SW 1271 (cell line): ENCODE measurements around the gene PIP5K1B.
"Not testable (repeated sequence)": the region's sequence is repeated elsewhere in the genome, so short reads cannot be mapped to it uniquely, and the experiment has no call there.

Experiments
- DNase-seq, 2 experiments: peaks; one replicate each; lab custom pipeline; 2025; lab: John Stamatoyannopoulos, UW

PIP5K1B gene, protein sequence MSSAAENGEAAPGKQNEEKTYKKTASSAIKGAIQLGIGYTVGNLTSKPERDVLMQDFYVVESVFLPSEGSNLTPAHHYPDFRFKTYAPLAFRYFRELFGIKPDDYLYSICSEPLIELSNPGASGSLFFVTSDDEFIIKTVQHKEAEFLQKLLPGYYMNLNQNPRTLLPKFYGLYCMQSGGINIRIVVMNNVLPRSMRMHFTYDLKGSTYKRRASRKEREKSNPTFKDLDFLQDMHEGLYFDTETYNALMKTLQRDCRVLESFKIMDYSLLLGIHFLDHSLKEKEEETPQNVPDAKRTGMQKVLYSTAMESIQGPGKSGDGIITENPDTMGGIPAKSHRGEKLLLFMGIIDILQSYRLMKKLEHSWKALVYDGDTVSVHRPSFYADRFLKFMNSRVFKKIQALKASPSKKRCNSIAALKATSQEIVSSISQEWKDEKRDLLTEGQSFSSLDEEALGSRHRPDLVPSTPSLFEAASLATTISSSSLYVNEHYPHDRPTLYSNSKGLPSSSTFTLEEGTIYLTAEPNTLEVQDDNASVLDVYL

DNA sequence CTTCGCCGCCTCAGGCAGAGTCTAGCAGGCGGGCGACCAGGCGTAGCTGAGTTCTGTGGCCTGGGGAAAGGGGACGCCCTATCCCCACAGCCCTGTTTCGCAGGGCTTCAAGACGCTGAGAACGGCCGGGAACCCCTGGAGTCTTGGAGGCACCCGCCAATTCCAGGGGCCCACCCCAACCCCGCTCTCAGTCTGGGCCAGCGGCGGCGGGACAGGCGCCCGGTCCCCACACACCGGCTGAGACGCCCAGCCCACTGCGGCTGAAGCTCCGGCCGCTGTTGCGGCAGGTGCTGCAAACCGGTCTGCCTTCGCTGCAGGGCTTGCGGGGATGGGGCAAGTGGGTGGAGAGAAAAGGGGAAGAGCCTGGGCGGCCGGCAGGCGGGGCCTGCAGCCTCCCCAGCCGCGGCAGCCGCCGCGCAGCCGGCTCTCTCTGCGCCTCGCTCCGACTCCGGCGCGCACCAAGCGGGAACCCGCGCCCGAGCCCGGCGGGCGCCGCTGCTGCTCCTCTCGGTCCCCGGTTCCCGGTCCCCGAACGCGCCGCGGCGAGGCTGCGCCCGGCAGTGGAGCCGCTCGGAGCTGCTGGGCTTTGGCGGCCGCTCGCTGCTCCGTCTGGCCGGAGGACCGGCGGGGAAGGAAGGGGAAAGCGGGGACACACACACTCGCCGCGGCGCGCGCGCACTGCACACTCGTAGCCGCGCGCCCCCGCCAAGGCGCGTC is at the start of gene PIP5K1B:
PIP5K1B (plus strand) TSS at position 427 of the 717 bp plus-strand sequence. CDS start 117,375 bp downstream, outside the sequence.
- DNase-seq = peak in 1 of 2 experiments; percentile 36

DNA sequence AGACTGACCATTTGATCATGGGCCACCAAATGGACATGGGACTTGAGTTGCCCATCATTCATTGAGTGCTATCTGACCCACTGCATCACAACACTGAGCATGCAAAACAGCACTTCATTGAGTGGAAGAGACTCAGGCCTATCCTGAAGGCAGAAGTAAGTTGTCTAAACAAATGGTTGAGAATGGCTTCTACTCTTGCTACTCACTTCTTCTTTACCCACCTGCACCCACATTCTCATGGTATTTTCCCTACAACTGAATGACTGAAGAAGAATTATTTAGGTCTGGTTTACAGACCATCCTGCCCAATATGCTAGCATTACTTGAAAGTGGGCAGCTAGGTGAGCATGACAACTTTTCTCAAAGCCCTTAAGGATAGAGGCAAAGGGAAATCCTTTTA is 41.0 kb upstream of the PIP5K1B start:
- no peak for DNase-seq

- no peak for DNase-seq
Measured at GRCh38 chr9:68668127-68668526, 36.9 kb upstream of the PIP5K1B start.

DNA sequence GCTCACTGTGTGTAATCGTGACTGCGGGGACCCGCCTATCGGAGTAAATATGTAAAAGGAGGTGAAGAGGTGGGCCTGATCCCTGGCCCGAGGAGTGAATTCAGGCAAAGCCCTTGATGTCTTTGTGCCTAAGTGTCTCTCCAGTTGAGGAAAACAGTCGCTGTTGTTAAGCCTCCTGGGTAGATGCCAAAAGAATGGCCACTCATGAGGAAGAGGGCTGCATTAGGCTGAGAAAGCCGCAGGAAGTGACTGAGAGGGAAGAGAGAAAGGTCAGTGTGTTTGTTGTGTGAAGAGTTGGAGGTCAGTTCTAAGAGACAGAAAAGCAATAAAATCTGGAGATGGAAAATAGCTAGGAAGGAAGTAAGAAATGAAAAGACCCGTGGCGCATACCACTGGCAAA is 35.8 kb upstream of the PIP5K1B start:
- no peak for DNase-seq

- DNase-seq = no peak
Measured at GRCh38 chr9:68672215-68672614, 32.8 kb upstream of the PIP5K1B start.

DNA sequence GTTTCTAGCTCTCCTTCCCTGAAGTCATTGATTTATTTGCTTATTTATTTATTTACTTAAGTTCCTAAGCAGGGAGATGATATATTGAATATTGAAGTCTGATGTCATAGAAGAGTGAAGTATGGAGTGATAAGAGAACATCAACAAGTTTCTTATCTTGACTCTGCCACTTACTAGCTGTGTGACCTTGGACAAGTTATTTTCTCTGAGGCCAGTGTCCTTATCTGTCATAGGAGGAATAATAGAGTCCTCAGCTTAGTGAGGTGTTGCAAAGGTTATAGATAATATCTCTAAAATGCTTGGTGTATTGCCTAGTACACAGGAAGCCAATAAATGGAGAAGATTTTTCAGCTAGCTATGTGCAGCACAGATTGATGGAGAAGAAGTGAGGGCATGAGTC is 32.4 kb upstream of the PIP5K1B start:
- no peak for DNase-seq

DNA sequence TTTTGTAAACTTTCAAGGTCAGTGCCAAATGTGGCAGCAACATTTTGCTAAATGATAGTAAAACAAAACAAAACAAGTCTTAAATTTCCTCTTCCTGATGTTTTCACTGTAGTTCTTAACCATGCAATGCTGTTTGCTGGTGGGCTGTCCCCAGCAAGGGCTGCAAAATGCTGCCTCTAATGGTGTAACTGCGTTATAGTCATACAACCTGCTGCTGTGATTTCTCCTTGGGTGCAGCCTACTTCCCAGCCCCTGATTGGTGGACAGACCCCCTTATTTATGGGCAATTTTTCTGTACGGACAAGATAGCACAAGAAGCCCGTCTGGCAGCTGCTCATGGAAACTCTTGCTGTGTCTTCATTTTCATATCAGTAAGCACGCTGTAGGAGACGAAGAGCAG is 26.6 kb upstream of the PIP5K1B start:
- DNase-seq = peak in 1 of 2 experiments; percentile 31

DNA sequence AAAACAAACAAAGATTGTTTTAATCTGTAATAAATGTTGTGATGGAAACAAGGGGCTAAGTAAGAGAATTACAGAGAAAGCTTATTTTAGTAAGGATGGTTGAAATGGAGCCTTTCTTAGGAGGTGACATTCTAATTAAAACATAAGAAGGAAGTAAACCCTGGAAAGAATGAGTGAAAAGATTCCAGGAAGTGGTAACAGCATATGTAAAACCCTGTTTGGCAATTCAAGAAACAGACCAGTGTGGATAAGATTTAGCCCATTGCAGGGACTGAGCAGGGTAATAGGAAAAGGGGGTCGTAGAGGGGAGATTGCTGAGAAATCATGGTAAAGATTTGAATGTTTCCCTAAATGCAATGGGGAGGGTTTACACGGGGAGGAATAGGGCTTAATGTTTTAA is 21.6 kb upstream of the PIP5K1B start:
- no peak for DNase-seq

DNA sequence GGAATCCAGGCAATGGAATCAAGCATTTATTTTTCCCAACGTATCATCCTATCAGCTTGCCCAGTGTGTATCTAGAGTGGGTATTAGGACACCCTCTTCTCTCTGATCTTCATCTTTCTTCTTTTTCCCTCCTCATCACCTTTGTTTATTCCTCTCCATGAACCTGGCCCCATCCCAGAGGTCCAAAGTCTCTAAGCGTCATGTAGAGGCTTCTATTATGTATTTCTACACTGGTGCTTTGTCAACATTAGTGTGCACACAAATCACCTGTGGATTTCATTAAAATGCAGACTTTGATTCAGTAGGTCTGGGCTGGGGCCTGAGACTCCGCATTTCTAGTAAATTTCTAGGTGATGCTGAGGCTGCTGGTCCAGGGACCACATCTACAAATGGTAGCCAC is 19.8 kb upstream of the PIP5K1B start:
- no peak for DNase-seq

DNA sequence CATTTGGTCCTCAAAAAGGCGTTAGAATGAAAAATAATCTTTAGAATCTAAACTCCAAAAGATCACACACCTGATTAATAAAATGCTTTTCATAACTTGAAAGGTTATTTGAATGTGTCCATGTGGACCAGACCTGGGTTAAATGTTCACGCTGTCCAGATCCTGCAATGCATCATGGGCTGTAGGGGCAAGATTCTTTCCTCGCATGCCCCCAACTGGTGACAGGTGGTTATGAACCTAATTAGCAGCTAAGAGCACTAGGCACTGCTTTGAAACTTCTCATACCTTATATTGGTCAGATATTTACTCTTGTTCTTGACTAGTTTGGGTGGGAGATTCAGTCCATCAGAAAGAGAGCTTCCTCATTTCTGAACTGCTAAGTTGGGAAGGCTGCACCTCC is 19.3 kb upstream of the PIP5K1B start:
- peak in 1 of 2 experiments; percentile 32 for DNase-seq

DNA sequence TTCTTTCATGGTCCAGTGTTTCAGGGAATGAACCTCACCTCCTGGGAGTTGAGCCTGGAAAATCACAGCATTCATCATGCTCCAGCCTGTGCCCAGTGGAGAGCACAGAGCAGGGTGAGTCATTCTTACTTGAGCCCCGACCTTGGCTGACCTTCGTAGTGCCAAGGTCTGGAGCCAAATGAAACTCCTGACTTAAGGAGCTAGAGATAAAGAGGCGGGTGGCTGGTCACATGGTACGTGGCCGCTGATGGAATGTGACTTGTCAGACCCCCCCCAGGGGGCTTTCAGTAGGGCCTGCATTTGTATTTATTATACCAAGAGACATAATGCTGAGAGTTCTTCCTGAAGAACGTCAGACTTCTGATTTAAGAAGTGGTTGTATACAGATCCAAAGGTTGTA is 15.0 kb upstream of the PIP5K1B start:
- no peak for DNase-seq

DNA sequence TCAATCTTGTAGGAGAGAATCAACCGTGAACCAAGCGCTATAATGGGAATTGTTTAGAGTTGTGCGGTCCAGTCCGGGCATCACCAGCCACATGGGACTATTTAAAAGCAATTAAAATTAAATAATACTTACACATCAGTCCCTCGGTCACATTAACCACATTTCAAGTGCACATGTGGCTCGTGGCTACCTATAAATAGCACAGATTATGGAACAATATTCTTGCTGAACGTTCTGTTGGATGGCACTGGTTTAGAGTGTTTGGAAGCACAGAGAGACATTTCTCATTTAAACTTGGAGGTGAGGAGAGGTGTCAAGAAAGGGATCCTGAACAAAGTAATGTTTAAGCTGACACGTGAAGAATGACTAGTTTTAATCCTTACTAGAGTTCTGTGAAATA is 12.5 kb upstream of the PIP5K1B start:
- no peak for DNase-seq

- no peak for DNase-seq
Measured at GRCh38 chr9:68694125-68694524, 10.9 kb upstream of the PIP5K1B start.

DNA sequence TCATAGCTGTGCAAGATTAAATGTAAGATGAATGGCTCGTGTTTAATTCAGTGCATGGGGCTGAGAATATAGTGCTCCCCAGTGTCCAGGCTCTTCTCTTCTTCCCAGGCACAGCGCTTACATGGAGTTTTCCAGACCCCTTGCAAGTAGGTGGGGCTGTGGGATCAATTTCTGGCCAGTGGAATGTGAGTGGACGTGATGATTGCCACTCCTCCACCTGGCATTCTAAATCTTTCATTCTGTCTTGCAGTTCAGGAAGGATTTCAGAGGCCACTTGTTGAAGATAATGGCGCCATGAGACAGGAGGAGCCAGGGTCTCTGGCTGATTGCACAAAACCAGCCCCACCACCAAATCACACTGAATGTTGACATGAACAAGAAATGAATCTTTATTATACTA is 7.2 kb upstream of the PIP5K1B start:
- DNase-seq = no peak

DNA sequence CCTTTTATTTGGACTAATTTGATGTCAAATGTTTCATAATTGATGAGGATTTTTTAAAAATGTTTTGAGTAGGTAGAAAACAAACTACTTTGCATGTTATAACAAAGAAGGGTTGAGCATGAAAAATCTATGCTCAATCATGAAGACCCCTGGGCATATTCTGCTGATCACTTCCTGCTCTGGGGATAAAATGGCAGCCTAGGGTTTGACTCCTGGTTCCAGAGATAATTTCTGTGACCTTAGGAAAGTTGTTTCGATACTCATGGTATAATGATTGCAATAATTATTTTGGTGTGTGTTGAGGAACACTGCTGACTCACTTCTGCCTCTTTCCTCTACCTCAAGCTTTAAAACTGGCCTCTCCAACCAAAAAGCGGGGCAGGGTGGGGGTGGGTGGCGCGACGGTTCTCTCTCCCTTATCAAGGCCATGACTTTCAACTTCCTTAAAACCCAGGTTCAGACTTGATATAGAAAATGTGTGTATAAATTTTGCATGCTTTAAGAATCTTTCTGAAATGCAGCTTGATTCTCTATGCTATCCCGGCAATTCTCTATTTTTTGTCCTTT is 6.0 kb upstream of the PIP5K1B start:
- no peak for DNase-seq

- DNase-seq = not testable (repeated sequence)
Measured at GRCh38 chr9:68699625-68700024, 5.4 kb upstream of the PIP5K1B start.

GRCh38 chr9:68702493-68702892 is 2.5 kb upstream of the PIP5K1B start:
- no peak for DNase-seq

DNA sequence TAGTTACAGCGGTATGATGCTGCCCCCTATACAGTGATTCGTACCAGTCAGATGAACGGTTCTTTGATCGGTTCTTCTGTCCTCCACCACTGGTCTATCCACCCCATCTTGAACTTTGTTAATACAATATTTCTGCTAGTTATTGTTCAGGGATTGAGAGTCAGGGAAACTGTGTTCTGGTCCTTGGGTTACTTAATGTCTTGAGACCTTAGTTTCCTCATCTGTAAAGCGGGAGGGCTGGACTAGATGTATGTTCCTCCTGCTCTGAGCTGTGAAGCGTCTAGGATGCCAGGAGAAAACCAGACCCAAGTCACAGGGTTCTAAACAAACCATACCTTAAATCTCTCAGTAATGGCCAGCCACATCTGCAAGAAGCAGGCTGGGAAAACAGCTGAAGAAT is 1.4 kb upstream of the PIP5K1B start:
- DNase-seq = no peak

- DNase-seq = no peak
Measured at GRCh38 chr9:68704498-68704813, 584 bp upstream of the PIP5K1B start.

DNA sequence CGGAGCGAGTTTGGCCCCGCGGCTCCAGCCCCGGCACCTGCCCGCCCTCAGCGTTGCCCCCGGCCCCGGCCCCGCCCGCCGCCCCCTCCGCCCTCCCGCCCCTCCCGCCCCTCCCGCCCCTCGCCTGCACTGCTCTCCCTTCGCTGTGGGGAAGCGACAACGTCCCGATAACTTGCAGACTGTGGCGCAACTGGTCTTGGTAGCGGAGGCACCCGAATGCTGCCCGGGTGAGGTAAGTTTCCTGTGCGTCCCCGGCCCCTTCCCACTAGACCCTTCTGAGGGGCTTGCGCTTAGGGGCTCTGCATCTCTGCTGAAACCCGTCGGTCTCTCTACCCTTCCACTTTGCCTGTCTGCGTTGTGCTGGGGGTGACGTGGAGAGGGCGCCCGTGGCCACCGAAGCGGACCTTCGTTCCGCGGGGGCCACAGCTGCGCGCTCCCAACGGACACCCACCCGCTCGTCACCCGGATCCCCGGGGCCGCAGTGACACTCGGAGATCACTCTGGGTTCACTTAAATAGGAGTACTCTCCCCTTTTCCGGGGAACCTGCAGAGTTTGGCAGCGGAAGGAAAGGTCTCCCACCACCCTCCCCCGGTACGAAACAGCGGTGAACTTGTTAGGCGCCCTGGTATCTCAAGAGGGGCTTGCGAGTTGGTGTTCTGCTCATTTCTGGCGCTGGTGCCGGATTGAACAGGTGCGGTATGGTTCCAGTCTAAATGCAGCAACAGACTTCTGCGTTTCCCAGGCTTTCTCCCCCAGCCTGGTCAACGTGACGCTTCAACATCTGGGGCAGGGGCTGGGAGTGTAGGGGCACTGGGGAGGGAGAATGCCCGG is 707 bp downstream of the PIP5K1B start:
- no peak for DNase-seq

DNA sequence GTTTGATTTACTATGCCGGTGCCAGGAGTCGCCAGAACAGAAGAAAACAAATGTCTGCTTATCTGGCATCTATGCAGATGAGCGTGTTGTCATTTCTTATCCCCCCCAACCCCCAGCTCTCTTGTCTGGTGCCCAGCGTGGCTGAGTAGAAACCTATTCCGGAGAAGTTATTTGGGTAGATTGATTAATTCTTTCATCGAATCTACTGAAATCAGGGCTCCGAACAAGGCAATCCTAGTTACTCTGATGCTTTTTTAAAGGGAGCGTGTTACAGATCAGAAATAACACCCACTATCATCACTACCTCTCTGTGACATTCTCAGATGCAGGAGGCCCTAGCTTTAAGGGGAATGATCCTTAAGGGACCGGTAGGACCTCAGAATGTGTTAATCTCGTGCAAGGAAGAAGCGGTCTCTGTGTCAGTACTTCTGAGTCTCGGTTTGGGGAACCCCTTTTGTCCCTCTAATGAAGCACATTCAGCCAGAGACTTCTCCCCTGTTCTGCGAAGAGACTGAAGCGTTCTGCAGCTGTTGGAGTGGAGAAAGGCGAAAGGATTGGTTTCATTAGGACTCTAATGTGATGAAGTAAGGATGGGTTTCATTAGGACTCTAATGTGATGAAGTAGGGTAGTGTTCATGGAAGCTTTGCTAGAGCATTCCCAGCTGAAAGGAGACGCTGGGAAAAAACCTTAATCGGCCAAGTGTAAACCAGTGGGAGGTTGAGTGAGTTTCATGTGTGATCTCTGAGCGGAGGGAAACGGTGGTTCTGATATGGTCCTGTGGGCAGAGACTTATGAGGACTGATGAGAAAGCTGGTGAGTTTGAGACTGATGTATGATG is 1.5 kb downstream of the PIP5K1B start:
- no peak for DNase-seq
